A549 (cell line): ENCODE results near the gene DCDC2. TPM values are rescaled to one million over a fixed set of nuclear protein-coding genes. Genes with fewer than 3 reads are reported as not detected.
"Not testable (repeated sequence)": the region's sequence is repeated elsewhere in the genome, so short reads cannot be mapped to it uniquely, and the experiment has no call there.

ENCODE experiments used
- ATAC-seq, 2 experiments: fragments of 200-7000 bp in 1 of 2; fragments of >200 bp in 1 of 2; cut with Nextera tagmentation in 1 of 2; cut with Tn5 transposase in 1 of 2; 3 replicates each; pipeline versions ENCODE4 v1.8.0 to v1.9.1; 2018 to 2020; ENCODE audit warnings: mild to moderate bottlenecking in 1 of 2, moderate library complexity in 1 of 2
- CTCF ChIA-PET: fragments of 300-600 bp; sonication (Branson Sonifier 250); formaldehyde crosslinking; extraction: SDS; loops from one replicate; lab custom pipeline; 2021; ENCODE audit warnings: antibody characterized with exemption, inconsistent platforms; lab: Yijun Ruan, JAX
- POLR2A ChIA-PET: fragments of 350-600 bp; formaldehyde crosslinking; extraction: SDS; loops from one replicate; lab custom pipeline; 2021; ENCODE audit warnings: antibody characterized with exemption, inconsistent platforms; lab: Yijun Ruan, JAX
- DNase-seq, 2 experiments: peaks; one replicate each; pipeline versions ENCODE4 v3.0.0 to v3.0.0-alpha.2; 2011 to 2016; ENCODE audit warnings: low read depth in 1 of 2, low spot score in 1 of 2
- FAIRE-seq: peaks from 2 replicates; lab custom pipeline; 2011; peaks lifted over from hg19 to GRCh38; lab: Jason Lieb, UNC
- H3K27ac ChIP-seq, 2 experiments: fragments of >200 bp; sonication (Bioruptor Twin); formaldehyde crosslinking; 3 replicates each; pipeline ENCODE4 v1.5.1; 2016 to 2017
- H3K4me1 ChIP-seq: fragments of >200 bp; sonication (Bioruptor Twin); formaldehyde crosslinking; 3 replicates; pipeline ENCODE4 v1.6.1; 2016
- H3K4me2 ChIP-seq: fragments of >200 bp; sonication (Bioruptor Twin); formaldehyde crosslinking; 3 replicates; pipeline ENCODE4 v1.6.1; 2016
- H3K4me3 ChIP-seq: fragments of >200 bp; sonication (Bioruptor Twin); formaldehyde crosslinking; 3 replicates; pipeline ENCODE4 v1.5.1; 2016
- H3K9me3 ChIP-seq: fragments of >200 bp; sonication (Bioruptor Twin); formaldehyde crosslinking; 3 replicates; pipeline ENCODE4 v1.6.1; 2016
- CBX8 ChIP-seq: fragments of 200-600 bp; sonication (generic); IDR thresholded peaks from 2 replicates; pipeline ENCODE4 v1.6.1; 2016
- CHD4 ChIP-seq: fragments of 200-600 bp; sonication (generic); IDR thresholded peaks from 2 replicates; pipeline ENCODE4 v1.6.1; 2016; ENCODE audit warnings: antibody characterized with exemption, mild to moderate bottlenecking, borderline replicate concordance
- EHMT2 ChIP-seq: fragments of 200-600 bp; sonication (generic); IDR thresholded peaks from 2 replicates; pipeline ENCODE4 v1.6.1; 2016; ENCODE audit warnings: antibody characterized with exemption, low read depth, mild to moderate bottlenecking, moderate library complexity
- ESRRA ChIP-seq: fragments of 150-350 bp; IDR thresholded peaks from 2 replicates; pipeline ENCODE4 v1.6.1; 2014; ENCODE audit warnings: mild to moderate bottlenecking, low read length, borderline replicate concordance
- FOSB ChIP-seq: fragments of 250-450 bp; sonication (Bioruptor Pico); IDR thresholded peaks from 2 replicates; pipeline ENCODE4 v1.5.0; 2020; ENCODE audit warnings: mild to moderate bottlenecking, moderate library complexity
- FOSL2 ChIP-seq, 2 experiments: fragments of 450-650 bp in 1 of 2; fragments of >200 bp in 1 of 2; sonication (Bioruptor Twin) in 1 of 2; formaldehyde crosslinking; IDR thresholded peaks; 2 replicates each; pipeline versions ENCODE4 v1.5.0 to v1.6.1; 2016 to 2020; ENCODE audit warnings: mild to moderate bottlenecking in 1 of 2, moderate library complexity in 1 of 2
- HMGXB4 ChIP-seq: fragments of 250-450 bp; sonication (Bioruptor Pico); IDR thresholded peaks from 2 replicates; pipeline ENCODE4 v1.5.0; 2021; ENCODE audit warnings: mild to moderate bottlenecking, moderate library complexity, borderline replicate concordance
- HOXA7 ChIP-seq: fragments of 250-450 bp; sonication (Bioruptor Pico); IDR thresholded peaks from 2 replicates; pipeline ENCODE4 v1.5.0; 2020; ENCODE audit warnings: mild to moderate bottlenecking, moderate library complexity
- HOXB13 ChIP-seq: fragments of 250-450 bp; sonication (Bioruptor Pico); IDR thresholded peaks from 2 replicates; pipeline ENCODE4 v1.5.0; 2020; ENCODE audit warnings: low read depth, mild to moderate bottlenecking, moderate library complexity
- JUNB ChIP-seq: fragments of >200 bp; sonication (Bioruptor Twin); formaldehyde crosslinking; IDR thresholded peaks from 2 replicates; pipeline ENCODE4 v1.6.1; 2016
- KDM1A ChIP-seq: fragments of 200-600 bp; sonication (generic); IDR thresholded peaks from 2 replicates; pipeline ENCODE4 v1.6.1; 2016; ENCODE audit warnings: low read depth, mild to moderate bottlenecking
- MAFK ChIP-seq: fragments of 450-650 bp; IDR thresholded peaks from 2 replicates; pipeline ENCODE4 v1.6.1; 2014; ENCODE audit not compliant: partially characterized antibody
- MAX ChIP-seq: IDR thresholded peaks from 2 replicates; pipeline ENCODE4 v1.6.1; 2012
- PHF8 ChIP-seq: fragments of 200-600 bp; sonication (generic); IDR thresholded peaks from 2 replicates; pipeline ENCODE4 v1.6.1; 2016; ENCODE audit warnings: low read depth, mild to moderate bottlenecking, antibody characterized with exemption, moderate library complexity, borderline replicate concordance
- POLR2AphosphoS2 ChIP-seq: conservative IDR thresholded peaks from 2 replicates; pipeline ENCODE4 v1.6.1; 2012; ENCODE audit warnings: low read length, improper control_type of control experiment, inconsistent platforms
- RAD21 ChIP-seq, 2 experiments: fragments of >200 bp in 1 of 2; sonication (Bioruptor Twin) in 1 of 2; formaldehyde crosslinking in 1 of 2; IDR thresholded peaks in 1 of 2; conservative IDR thresholded peaks in 1 of 2; 2 replicates in 1 of 2; 3 replicates in 1 of 2; pipeline ENCODE4 v1.6.1; 2012 to 2018; ENCODE audit warnings: inconsistent platforms in 1 of 2
- RCOR1 ChIP-seq: fragments of 150-350 bp; IDR thresholded peaks from 2 replicates; pipeline ENCODE4 v1.6.1; 2014; ENCODE audit warnings: antibody characterized with exemption, low read length, low read depth
- SMC3 ChIP-seq: fragments of >200 bp; sonication (Bioruptor Twin); formaldehyde crosslinking; IDR thresholded peaks from 3 replicates; pipeline ENCODE4 v1.6.1; 2018; ENCODE audit warnings: inconsistent platforms
- SREBF2 ChIP-seq: fragments of 450-650 bp; IDR thresholded peaks from 2 replicates; pipeline ENCODE4 v1.6.1; 2014; ENCODE audit warnings: mild to moderate bottlenecking, moderate library complexity
- ZFP36 ChIP-seq: fragments of 450-650 bp; IDR thresholded peaks from 2 replicates; pipeline ENCODE4 v1.6.1; 2014; ENCODE audit warnings: borderline replicate concordance; ENCODE audit not compliant: partially characterized antibody
- ZNF302 ChIP-seq: fragments of 250-450 bp; sonication (Bioruptor Pico); IDR thresholded peaks from 2 replicates; pipeline ENCODE4 v1.9.0; 2021; ENCODE audit warnings: inconsistent platforms, mild to moderate bottlenecking, moderate library complexity
- WGBS: methylation state at CpG from one replicate; pipeline ENCODE4 v1.1.6; 2017; ENCODE audit errors: missing lambda C conversion rate; 5-methylcytosine and 5-hydroxymethylcytosine counted together
- polyA plus RNA-seq, 4 experiments: library from polyadenylated mRNA; depleted of rRNA in 3 of 4; stranded (reverse); fragments of >200 nt; fragmentation: RNase III in 1 of 4; extraction: RNeasy Plus Mini Kit Qiagen cat#74134 plus additional on column Dnase treatment in 1 of 4; gene quantifications; 2 replicates in 3 of 4; 3 replicates in 1 of 4; pipeline ENCODE4 v1.2.3, GENCODE V29; 2011 to 2017
- TF ChIP-seq, protein P1 (sequence below): fragments of >200 bp; sonication (Bioruptor Twin); formaldehyde crosslinking; IDR thresholded peaks from 3 replicates; pipeline ENCODE4 v1.5.1; 2016
- TF ChIP-seq, protein P2 (sequence below): IDR thresholded peaks from 2 replicates; pipeline ENCODE4 v1.6.1; 2012; ENCODE audit warnings: low read depth, borderline replicate concordance
- TF ChIP-seq, protein P3 (sequence below): fragments of 150-350 bp; IDR thresholded peaks from 2 replicates; pipeline ENCODE4 v1.6.1; 2014; ENCODE audit warnings: low read depth, mild to moderate bottlenecking, low read length
- TF ChIP-seq, protein P4 (sequence below): fragments of 450-650 bp; IDR thresholded peaks from 2 replicates; pipeline ENCODE4 v1.6.1; 2014; ENCODE audit warnings: antibody characterized with exemption

Gene DCDC2
- polyA plus RNA-seq, 2 of the 4 experiments (the other 2 are of a cell fraction), result 9.1 to 9.4 TPM

DNA sequence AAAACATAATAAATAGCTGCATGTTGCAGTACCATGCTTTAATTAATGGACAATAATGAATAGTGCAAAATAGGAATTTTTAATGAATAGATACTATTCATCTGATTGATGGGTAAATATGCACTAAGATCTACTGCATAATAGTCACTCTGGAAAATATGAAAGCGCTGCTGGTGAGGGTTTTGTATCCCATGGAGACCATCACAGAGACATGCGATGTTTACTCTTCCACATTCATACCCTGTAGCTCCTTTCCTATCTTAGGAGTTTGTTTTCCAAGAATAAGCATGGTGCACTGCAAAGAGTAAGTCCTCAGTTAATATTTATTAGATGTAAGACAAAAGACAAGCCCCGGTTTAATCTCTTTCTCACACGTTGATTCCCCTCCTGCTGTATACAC is 150.4 kb downstream of the DCDC2 start (continued):
- TF ChIP-seq HOXA7 (CRISPR knock-in tag) (no peak), POLR2AphosphoS2 (no peak), KDM1A (no peak), SREBF2 (no peak)

- TF ChIP-seq HOXB13 (CRISPR knock-in tag), result no peak
- TF ChIP-seq JUNB, result no peak
- TF ChIP-seq RAD21 (conservative IDR thresholded peaks at IDR 0.05 in 1 of 2, IDR thresholded peaks at IDR 0.05 in 1 of 2), result peak; percentile 70 to 78
- no peak for TF ChIP-seq RCOR1
- TF ChIP-seq CHD4, result no peak
- no peak for TF ChIP-seq MAFK
- TF ChIP-seq, protein P1, sequence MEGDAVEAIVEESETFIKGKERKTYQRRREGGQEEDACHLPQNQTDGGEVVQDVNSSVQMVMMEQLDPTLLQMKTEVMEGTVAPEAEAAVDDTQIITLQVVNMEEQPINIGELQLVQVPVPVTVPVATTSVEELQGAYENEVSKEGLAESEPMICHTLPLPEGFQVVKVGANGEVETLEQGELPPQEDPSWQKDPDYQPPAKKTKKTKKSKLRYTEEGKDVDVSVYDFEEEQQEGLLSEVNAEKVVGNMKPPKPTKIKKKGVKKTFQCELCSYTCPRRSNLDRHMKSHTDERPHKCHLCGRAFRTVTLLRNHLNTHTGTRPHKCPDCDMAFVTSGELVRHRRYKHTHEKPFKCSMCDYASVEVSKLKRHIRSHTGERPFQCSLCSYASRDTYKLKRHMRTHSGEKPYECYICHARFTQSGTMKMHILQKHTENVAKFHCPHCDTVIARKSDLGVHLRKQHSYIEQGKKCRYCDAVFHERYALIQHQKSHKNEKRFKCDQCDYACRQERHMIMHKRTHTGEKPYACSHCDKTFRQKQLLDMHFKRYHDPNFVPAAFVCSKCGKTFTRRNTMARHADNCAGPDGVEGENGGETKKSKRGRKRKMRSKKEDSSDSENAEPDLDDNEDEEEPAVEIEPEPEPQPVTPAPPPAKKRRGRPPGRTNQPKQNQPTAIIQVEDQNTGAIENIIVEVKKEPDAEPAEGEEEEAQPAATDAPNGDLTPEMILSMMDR, result peak; percentile 63
- TF ChIP-seq SMC3, result peak; percentile 63
- TF ChIP-seq, all 56 proteins: peak for 3
- ATAC-seq, result peak; percentile 64 to 70
- CTCF ChIA-PET, result interaction anchor here (0.6 to 2.0 kb wide), 11 partner anchors 9 to 555 kb away, joined by 3 to 11 read pairs (median 3); no protein-coding TSS in a partner anchor
- FAIRE-seq, result no peak
- DNase-seq, result peak; percentile 6 to 39
- H3K4me1 ChIP-seq, result 0 out of 3 replicates have a peak, but pooled peaks cover 3% of the 10 kb centered on the region
- no peak overlapping the region for H3K27ac ChIP-seq
- no peak overlapping the region for H3K4me3 ChIP-seq
- H3K9me3 ChIP-seq, result no peaks in the 10 kb centered on the region
- 0% methylated on average over 4 of the region's 4 CpGs for WGBS
- no peak overlapping the region for H3K4me2 ChIP-seq
- POLR2A ChIA-PET, result no interaction called here
Measured at GRCh38 chr6:24205020-24205492, 152.8 kb downstream of the DCDC2 start.

GRCh38 chr6:24204113-24204512 is 153.7 kb downstream of the DCDC2 start:
- H3K4me1 ChIP-seq, FAIRE-seq, H3K4me3 ChIP-seq, DNase-seq, H3K9me3 ChIP-seq, POLR2A ChIA-PET, H3K4me2 ChIP-seq, ATAC-seq, H3K27ac ChIP-seq: not testable (repeated sequence)
- CTCF ChIA-PET, result interaction anchor here (1.3 kb wide), 1 partner anchor 10 kb away, joined by 11 read pairs; no protein-coding TSS in a partner anchor
- 52% methylated on average over 3 of the region's 3 CpGs for WGBS

- no peak overlapping the region for H3K27ac ChIP-seq
- no peak for ATAC-seq
- H3K4me1 ChIP-seq, result no peaks in the 10 kb centered on the region
- DNase-seq, result no peak
- no peak overlapping the region for H3K4me2 ChIP-seq
- no peak for FAIRE-seq
- H3K9me3 ChIP-seq, result no peaks in the 10 kb centered on the region
- ChIA-PET POLR2A (no interaction called here), CTCF (no interaction called here)
- 95% methylated on average over 1 of the region's 1 CpG for WGBS
- H3K4me3 ChIP-seq, result no peak overlapping the region
- TF ChIP-seq EHMT2, result no peak
- no peak for TF ChIP-seq FOSL2 (IDR thresholded peaks at IDR 0.05)
- no peak for TF ChIP-seq FOSL2 (CRISPR knock-in tag; IDR thresholded peaks at IDR 0.05)
- no peak for TF ChIP-seq ZNF302 (CRISPR knock-in tag)
- TF ChIP-seq HMGXB4 (CRISPR knock-in tag), result no peak
- TF ChIP-seq, protein P2, sequence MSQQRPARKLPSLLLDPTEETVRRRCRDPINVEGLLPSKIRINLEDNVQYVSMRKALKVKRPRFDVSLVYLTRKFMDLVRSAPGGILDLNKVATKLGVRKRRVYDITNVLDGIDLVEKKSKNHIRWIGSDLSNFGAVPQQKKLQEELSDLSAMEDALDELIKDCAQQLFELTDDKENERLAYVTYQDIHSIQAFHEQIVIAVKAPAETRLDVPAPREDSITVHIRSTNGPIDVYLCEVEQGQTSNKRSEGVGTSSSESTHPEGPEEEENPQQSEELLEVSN, result no peak
- TF ChIP-seq KDM1A, result no peak
- no peak for TF ChIP-seq CBX8
- no peak for TF ChIP-seq ZFP36
- TF ChIP-seq POLR2AphosphoS2, result no peak
- no peak for TF ChIP-seq HOXB13 (CRISPR knock-in tag)
- TF ChIP-seq PHF8, result no peak
- TF ChIP-seq ESRRA, result no peak
- TF ChIP-seq, protein P3, sequence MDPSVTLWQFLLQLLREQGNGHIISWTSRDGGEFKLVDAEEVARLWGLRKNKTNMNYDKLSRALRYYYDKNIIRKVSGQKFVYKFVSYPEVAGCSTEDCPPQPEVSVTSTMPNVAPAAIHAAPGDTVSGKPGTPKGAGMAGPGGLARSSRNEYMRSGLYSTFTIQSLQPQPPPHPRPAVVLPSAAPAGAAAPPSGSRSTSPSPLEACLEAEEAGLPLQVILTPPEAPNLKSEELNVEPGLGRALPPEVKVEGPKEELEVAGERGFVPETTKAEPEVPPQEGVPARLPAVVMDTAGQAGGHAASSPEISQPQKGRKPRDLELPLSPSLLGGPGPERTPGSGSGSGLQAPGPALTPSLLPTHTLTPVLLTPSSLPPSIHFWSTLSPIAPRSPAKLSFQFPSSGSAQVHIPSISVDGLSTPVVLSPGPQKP, result no peak
- no peak for TF ChIP-seq FOSB (CRISPR knock-in tag)
- TF ChIP-seq MAX, result no peak
- TF ChIP-seq, protein P4, sequence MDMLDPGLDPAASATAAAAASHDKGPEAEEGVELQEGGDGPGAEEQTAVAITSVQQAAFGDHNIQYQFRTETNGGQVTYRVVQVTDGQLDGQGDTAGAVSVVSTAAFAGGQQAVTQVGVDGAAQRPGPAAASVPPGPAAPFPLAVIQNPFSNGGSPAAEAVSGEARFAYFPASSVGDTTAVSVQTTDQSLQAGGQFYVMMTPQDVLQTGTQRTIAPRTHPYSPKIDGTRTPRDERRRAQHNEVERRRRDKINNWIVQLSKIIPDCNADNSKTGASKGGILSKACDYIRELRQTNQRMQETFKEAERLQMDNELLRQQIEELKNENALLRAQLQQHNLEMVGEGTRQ, result no peak
Measured at GRCh38 chr6:24197892-24198291, 160.0 kb downstream of the DCDC2 start.
